DMS153 (cell line): ENCODE data around the gene RBFOX2.
"Not testable (repeated sequence)": the region's sequence is repeated elsewhere in the genome, so short reads cannot be mapped to it uniquely, and the experiment has no call there.

Experiments
- DNase-seq: peaks from one replicate; lab custom pipeline; 2025; lab: John Stamatoyannopoulos, UW

RBFOX2 gene, protein sequence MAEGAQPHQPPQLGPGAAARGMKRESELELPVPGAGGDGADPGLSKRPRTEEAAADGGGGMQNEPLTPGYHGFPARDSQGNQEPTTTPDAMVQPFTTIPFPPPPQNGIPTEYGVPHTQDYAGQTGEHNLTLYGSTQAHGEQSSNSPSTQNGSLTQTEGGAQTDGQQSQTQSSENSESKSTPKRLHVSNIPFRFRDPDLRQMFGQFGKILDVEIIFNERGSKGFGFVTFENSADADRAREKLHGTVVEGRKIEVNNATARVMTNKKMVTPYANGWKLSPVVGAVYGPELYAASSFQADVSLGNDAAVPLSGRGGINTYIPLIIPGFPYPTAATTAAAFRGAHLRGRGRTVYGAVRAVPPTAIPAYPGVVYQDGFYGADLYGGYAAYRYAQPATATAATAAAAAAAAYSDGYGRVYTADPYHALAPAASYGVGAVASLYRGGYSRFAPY

GRCh38 chr22:36028646-36029405 is at the start of gene RBFOX2:
TSS of gene RBFOX2 (minus strand) at chr22:36028824. CDS start at chr22:36028425, 399 bp downstream.
- DNase-seq, result peak; percentile 92

DNA sequence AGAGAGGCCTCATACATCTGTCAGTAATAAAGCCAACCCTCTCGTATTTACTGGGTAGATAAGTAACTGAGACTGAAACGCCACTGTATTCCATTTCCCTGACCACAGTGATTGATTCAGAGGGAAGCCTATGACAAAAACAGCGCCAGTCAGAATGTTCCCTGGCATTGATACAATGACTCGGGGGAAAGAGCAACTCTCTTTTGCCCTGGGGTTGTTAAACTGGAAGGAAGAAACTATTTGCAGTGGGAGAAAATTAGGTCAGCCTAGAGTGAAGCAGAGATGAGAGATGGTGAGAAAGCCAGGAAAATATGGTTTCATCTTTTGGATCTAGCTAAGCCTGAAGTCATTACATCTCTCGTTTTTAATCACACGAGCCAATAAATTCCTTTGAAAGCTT is 48.6 kb upstream of the RBFOX2 start:
- DNase-seq, result no peak

GRCh38 chr22:36075724-36076123 is 47.1 kb upstream of the RBFOX2 start:
- no peak for DNase-seq

GRCh38 chr22:36075230-36075629 is 46.6 kb upstream of the RBFOX2 start:
- no peak for DNase-seq

- DNase-seq, result no peak
Measured at GRCh38 chr22:36073476-36073875, 44.9 kb upstream of the RBFOX2 start.

DNA sequence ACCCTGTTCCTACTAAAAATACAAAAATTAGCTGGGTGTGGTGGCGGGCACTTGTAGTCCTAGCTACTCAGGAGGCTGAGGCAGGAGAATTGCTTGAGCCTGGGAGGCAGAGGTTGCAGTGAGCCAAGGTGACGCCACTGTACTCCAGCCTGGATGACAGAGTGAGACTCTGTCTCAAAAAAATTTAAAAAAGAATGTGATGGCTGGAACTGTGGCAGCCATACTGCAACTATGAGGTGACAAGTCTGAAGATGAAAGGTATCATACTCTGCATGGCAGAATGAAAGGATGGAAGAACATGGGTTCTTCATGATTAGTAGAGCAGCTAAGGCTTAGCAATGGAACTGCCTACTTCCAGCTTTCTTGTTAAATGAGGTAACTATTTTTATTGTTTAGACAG is 42.0 kb upstream of the RBFOX2 start:
- not testable (repeated sequence) for DNase-seq

GRCh38 chr22:36069368-36069767 is 40.7 kb upstream of the RBFOX2 start:
- no peak for DNase-seq

GRCh38 chr22:36068776-36069344 is 40.2 kb upstream of the RBFOX2 start:
- DNase-seq, result peak; percentile 10

- DNase-seq, result no peak
Measured at GRCh38 chr22:36067235-36067558, 38.6 kb upstream of the RBFOX2 start.

GRCh38 chr22:36065775-36066544 is 37.3 kb upstream of the RBFOX2 start:
- peak; percentile 90 for DNase-seq

- DNase-seq, result no peak
Measured at GRCh38 chr22:36065462-36065774, 36.8 kb upstream of the RBFOX2 start.

GRCh38 chr22:36064358-36064757 is 35.7 kb upstream of the RBFOX2 start:
- no peak for DNase-seq

GRCh38 chr22:36056980-36057379 is 28.4 kb upstream of the RBFOX2 start:
- no peak for DNase-seq

DNA sequence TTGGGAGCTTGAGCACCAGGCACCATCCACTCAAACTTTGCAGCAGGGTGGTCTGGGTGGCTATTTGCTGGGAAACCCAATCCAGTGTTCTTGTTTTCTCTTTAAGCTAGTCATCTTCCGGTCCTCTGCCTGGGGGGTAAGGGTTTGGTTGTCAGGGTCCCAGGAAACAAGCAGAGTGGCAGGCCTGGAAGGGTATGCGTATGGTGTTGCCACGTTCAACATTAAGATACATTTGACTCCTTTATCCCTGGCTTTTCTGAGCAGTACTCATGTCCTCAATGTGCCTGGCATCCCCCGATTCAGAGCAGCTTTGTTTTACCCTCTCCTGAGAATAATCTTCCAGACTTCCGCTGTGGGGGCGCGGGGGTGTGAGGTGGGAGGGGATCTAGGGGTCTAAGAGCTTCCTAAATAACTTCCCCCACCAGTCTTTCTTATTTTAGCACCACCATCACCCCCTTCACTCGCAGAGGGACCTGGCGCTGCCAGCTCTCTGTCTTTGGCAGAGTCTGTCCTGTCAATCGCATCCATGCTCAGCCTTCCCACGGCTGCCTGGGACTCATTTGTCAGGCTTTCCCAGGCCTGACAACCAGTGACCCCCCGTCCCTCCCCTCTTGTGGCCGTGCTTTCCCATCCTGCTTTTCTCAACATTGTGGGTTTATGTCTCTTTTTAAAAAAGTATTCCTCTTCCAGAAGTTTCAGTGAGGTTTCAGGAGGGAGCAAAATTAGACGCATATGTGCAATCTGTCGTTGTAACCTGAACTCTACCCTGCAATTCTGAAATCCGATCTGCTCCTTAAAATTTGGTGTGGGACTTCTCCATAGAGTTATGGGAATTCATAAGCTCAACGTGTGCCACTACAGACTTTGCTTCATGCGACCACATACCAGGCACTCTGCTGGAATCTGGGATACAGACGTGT is 27.0 kb upstream of the RBFOX2 start:
- no peak for DNase-seq

DNA sequence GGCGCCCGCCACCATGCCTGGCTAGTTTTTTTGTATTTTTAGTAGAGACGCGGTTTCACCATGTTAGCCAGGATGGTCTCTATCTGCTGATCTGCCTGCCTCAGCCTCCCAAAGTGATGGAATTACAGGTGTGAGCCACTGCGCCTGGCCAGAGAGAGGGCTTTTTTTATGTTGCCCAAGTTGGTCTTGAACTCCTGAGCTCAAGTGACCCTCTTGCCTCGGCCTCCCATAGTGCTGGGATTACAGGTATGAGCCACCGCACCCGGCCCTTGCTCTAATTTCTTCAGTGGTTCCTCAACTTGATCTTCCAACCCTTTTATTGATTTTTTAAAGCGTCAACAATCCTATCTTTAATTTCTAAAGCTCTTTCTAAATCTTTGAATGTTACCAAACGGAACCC is 25.8 kb upstream of the RBFOX2 start:
- not testable (repeated sequence) for DNase-seq

GRCh38 chr22:36053242-36054147 is 24.9 kb upstream of the RBFOX2 start:
- no peak for DNase-seq

GRCh38 chr22:36052505-36052941 is 23.9 kb upstream of the RBFOX2 start:
- DNase-seq, result no peak

GRCh38 chr22:36049678-36049997 is 21.0 kb upstream of the RBFOX2 start:
- DNase-seq, result no peak

DNA sequence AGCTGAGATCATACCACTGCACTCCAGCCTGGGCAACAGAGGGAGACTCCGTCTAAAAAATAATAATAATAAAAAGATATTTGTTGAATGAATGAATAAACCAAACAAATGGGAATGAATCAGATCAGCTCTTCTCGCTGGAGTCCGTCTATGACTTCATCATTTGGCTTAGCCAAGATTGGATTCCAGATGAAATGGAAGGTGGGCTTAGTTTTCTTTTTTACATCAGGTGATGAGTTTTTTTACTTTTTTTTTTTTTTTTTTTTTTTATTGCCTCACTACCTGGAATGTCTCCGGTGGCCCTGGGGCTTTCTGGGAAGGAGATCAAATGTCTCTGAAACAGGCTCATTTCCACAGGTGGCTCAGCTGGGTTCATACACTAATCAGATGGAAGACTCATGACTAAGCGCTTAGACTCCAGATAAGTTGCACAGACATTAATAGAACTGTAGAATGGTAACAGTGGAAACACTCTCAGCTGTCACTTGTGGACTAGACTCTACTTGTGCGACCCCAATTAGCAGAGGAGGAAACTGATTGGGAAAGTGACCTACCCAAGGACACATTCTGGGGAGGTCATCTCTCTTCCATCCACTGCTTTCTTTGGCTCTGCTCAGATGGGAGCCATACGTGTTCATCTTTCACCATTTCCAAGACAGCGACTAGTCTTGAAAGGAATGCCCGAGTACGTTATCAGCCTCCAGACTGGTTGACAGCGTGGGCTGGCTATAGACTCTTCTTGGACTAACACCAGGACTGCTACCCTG is 20.5 kb upstream of the RBFOX2 start:
- no peak for DNase-seq

- not testable (repeated sequence) for DNase-seq
Measured at GRCh38 chr22:36044517-36044916, 15.9 kb upstream of the RBFOX2 start.
